Stimulated activated CD4-positive, alpha-beta T cell treated with anti-CD3 and anti-CD28 coated beads, Interleukin-15, amount 100 ng/mL, for 48 hours (primary cell): ENCODE results near the gene PRELP.
"Not testable (repeated sequence)": the region's sequence is repeated elsewhere in the genome, so short reads cannot be mapped to it uniquely, and the experiment has no call there.

Experiments used
- DNase-seq, 2 donors: peaks; one replicate each; pipeline ENCODE4 v3.0.0-alpha.2; 2020; ENCODE audit warnings: low read depth in 2 of 2

PRELP gene

DNA sequence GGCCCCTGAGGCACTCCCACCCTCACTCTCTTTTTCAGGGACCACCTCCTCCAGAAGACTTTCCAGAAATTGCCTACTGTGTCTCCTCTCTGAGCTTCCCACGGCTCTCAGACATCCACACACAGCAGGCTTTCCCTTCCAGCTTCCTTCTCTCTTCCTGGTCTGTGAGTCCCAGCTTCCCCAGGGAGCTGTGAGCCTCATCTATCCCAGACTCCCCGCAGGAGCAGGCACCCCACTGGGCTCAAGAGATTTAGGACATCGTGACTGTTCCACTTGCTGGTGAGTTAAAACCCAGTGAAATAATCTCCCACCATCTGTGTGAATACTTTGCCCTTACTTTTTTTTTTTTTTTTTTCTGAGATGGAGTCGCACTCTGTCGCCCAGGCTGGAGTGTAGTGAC, 22.0 kb upstream of the PRELP start:
- no peak for DNase-seq

DNA sequence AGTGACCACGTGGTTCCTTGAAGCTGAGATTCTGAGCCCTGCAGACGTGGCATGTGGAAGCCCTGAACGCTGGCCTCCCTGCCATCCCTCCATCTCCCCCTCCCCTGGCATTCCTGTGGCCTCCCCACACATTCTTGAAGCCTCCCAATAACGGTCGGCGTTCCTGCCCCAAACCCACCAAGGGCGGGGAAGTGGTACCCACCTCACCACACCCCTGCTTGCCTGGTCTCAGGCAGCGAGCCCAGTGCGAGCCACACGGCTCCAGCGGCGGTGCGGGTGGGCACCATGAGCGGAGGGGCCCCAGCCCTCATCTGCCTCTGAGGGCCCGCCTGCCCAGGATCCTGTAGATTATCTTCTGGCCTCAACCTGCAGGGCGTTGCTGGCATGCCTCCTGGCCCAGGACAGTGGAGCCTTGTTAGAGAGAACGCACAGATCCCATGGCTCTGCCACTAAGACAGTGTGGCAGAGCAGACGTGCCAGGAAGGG, 20.6 kb upstream of the PRELP start:
- DNase-seq = no peak

GRCh38 chr1:203455706-203456105, 19.9 kb upstream of the PRELP start:
- no peak for DNase-seq

GRCh38 chr1:203456577-203456976, 19.0 kb upstream of the PRELP start:
- DNase-seq = no peak

GRCh38 chr1:203458078-203458477, 17.5 kb upstream of the PRELP start:
- DNase-seq = no peak

DNA sequence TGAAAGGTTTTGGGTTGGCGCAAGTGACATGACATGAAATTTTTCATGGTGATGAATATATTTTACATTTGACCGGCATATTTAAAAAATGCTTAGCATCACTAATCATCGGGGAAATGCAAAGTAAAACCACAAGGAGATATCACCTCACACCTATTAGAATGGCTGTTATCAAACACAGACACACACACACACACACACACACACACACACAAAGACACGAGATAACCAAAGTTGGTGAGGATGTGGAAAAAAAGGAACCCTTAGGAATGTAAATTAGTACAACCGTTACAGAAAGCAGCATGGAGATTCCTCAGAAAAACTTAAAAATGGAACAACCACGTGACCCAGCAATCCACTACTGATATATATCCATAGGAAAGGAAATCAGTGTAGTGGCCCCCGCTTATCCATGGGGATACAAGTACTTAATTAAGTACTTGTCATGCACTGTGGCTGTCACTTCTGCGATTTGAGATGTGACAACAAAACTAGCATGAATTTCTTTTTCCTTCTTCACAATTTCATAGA, 15.9 kb upstream of the PRELP start:
- DNase-seq = no peak

GRCh38 chr1:203461717-203462116, 13.9 kb upstream of the PRELP start:
- no peak for DNase-seq

- DNase-seq = no peak
Measured at GRCh38 chr1:203462143-203462542, 13.5 kb upstream of the PRELP start.

DNA sequence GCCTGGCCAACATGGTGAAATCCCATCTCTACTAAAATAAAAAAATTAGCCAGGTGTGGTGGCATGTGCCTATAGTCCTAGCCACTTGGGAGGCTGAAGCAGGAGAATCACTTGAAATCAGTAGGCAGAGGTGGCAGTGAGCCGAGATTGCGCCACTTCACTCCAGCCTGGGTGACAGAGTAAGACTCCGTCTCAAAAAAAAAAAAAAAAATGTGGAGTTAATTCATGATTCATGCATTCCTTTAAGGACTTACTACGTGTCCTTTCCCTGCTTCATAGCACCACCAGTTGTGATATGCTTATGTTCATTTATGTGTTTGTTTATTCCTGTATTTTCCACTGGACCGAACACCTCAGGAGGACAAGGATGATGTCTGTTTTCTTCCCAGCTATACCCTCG, 12.7 kb upstream of the PRELP start:
- DNase-seq = no peak

DNA sequence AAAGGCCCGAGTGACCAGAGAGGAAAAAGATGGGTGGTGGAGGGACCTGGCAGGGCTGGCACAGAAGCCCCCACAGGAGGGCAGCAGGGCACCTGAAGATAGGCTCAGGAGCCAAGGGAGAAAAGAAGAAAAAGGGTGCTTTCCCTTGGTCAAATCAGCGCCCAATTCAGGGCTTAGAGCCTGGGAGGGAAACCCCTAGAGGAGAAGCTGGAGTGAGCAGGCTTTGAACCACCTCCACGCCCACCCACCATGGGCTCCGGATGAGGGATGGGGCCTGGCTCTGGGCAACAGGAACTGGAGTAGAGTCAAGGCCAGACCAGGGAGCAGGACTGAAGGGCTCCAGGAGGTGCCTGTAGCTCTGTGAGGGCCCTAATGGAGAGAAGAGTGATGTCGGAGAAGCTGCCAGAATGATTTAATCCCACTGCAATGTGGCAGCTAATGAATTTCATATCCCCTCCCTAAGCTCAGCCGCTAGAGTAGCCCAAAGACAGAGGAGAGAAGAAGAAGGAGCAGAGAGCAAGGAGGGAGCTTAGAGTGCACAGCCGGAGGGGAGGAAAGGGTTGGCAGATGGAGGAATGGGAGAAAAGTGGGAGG, 12.0 kb upstream of the PRELP start:
- DNase-seq = no peak

GRCh38 chr1:203464226-203464625, 11.4 kb upstream of the PRELP start:
- DNase-seq = no peak

- DNase-seq = no peak
Measured at GRCh38 chr1:203464743-203465142, 10.9 kb upstream of the PRELP start.

- no peak for DNase-seq
Measured at GRCh38 chr1:203465146-203465798, 10.3 kb upstream of the PRELP start.

DNA sequence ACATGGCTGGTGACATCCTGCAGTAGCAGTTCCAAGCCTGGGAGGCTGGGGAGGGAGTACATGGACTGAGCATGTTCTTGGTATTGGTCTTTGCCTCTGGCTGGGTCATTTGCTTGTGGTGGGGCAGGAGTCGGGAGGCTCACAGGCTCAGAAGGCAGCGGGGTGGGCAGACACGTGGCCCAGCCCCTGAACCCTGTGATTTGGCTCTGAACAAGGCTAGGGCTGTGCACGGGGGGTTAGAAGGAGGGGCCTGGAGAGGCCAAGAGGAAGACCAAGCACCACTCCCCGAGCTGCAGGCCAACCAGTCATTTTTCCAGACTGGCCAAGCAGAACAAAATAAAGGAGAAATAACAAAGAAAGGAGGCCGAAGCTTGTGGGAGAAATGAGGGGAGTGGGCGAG, 9.7 kb upstream of the PRELP start:
- no peak for DNase-seq

DNA sequence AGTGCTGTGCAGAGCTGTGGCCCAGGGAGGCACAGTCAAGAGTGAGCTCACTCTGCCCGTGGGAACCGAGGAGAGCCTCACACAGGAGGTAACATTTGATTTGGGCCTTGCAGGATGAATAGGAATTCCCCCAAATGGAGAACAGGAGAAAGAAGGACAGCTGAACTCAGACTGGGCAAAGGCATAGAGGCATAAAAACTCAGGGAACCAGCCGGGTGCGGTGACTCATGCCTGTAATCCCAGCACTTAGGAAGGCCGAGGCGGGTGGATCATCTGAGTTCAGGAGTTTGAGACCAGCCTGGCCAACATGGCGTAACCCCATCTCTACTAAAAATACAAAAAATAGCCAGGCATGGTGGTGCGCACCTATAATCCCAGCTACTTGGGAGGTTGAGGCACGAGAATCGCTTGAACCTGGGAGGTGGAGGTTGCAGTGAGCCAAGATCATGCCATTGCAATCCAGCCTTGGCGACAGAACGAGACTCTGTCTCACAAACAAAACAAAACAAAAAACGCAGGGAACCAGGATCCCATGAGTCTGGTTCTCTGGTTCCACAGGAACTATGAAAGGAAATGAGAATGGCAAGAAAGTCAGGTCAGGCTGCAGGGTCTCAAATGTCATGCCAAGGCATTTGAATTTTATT, 8.6 kb upstream of the PRELP start:
- not testable (repeated sequence) for DNase-seq

DNA sequence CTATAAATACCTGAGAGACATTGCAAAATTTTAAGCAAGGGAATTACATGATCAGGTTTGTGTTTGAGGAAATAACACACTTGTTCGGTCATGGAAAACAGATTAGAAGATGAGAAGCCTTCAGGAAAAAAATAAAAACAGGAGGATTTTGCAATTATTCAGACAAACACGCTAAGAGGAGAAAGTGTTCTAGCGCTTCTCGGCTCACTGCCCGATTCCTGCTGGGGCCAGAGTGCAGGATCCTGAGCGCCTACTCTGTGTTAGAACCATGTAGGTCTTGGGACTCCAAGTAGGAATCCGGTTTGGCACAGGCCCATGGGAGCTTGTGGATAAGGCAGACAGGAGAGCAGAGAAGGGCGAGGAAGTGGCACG, 8.1 kb upstream of the PRELP start:
- no peak for DNase-seq

DNA sequence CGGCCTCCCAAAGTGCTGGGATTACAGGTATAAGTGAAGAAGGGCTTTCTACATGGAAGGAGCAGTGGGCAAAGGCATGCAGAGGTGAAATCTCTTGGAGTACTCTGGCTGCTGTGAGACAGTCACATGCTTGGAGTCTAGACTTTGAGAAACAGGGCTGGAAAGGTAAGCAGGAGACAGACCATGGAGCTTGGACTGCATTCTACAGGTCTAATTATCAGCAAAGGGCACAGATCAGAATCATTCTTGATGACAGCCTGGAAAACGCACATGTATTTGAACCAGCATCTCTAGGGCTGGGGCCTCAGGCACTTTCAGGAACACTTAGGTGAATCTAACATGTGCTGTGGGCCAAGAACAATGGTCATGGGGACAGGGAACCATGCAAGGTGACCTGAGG, 7.3 kb upstream of the PRELP start:
- DNase-seq = no peak

- DNase-seq = no peak
Measured at GRCh38 chr1:203470240-203470639, 5.4 kb upstream of the PRELP start.

DNA sequence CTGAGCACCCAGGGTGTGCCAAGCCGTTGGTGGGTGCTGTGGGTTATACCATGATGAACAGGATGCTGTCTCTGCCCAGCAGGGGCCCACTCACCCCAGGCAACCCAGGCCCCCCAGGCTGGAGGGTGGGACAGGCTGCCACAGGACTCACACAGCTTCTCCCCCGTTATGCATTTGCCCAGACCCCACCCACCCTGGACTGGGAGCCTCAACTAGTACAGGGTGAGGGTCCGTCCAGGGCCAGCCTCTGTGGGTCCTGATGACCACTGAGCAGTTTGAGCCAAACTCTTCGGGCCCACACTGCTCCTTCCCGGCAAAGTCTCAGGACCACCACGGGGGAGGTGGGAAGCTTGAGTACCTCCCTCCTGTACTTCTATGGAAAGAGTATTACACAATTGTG, 3.8 kb upstream of the PRELP start:
- no peak for DNase-seq

GRCh38 chr1:203473281-203473680, 2.3 kb upstream of the PRELP start:
- DNase-seq = no peak

GRCh38 chr1:203473781-203474305, 1.8 kb upstream of the PRELP start:
- no peak for DNase-seq

- no peak for DNase-seq
Measured at GRCh38 chr1:203476216-203476814, 709 bp downstream of the PRELP start.
